Sigmoid colon (tissue), 7 donors: ENCODE data around the gene ALG13. TPM values are rescaled to one million over a fixed set of nuclear protein-coding genes. Genes with fewer than 3 reads are reported as not detected.

Experiments
- DNase-seq: peaks from one replicate; pipeline ENCODE4 v3.0.0-alpha.2; 2019
- H3K27ac ChIP-seq, 4 donors: fragments of 200-600 bp; sonication (generic); one replicate each; pipeline ENCODE4 v1.5.1; 2016 to 2019; ENCODE audit warnings: mild to moderate bottlenecking in 1 of 4
- H3K27me3 ChIP-seq, 3 donors: fragments of 200-600 bp; sonication (generic); one replicate each; pipeline ENCODE4 v1.5.1; 2019; ENCODE audit warnings: mild to moderate bottlenecking in 1 of 3
- H3K36me3 ChIP-seq, 4 donors: fragments of 200-600 bp; sonication (generic); one replicate each; pipeline ENCODE4 v1.5.1; 2016 to 2019
- H3K4me1 ChIP-seq, 4 donors: fragments of 200-600 bp; sonication (generic); one replicate each; pipeline ENCODE4 v1.5.1; 2017 to 2019
- H3K4me3 ChIP-seq, 4 donors: fragments of 200-600 bp; sonication (generic); one replicate each; pipeline ENCODE4 v1.5.1; 2017 to 2019; ENCODE audit warnings: mild to moderate bottlenecking in 2 of 4, moderate library complexity in 1 of 4
- H3K9me3 ChIP-seq, 4 donors: fragments of 200-600 bp in 3 of 4; sonication (generic) in 3 of 4; one replicate each; pipeline versions ENCODE4 v1.5.1 to v1.6.1; 2013 to 2019
- EP300 ChIP-seq, 4 donors: sonication (generic); formaldehyde crosslinking; IDR thresholded peaks; one replicate each; pipeline ENCODE4 v1.6.1; 2017; ENCODE audit warnings: antibody characterized with exemption in 4 of 4
- POLR2A ChIP-seq, 2 donors: fragments of 450-650 bp; IDR thresholded peaks; one replicate each; pipeline ENCODE4 v1.6.1; 2016; ENCODE audit warnings: antibody characterized with exemption in 2 of 2, mild to moderate bottlenecking in 2 of 2, moderate library complexity in 2 of 2
- POLR2AphosphoS5 ChIP-seq, 4 donors: sonication (generic); formaldehyde crosslinking; IDR thresholded peaks; one replicate each; pipeline ENCODE4 v1.6.1; 2017; ENCODE audit warnings: antibody characterized with exemption in 4 of 4
- WGBS, 2 donors: extraction: QIAGEN DNeasy Blood & Tissue Kit; methylation state at CpG; one replicate each; pipeline ENCODE4 v1.1.7; 2013; 5-methylcytosine and 5-hydroxymethylcytosine counted together
- intact Hi-C: fragments of 100-400 bp; cut with DNase I; formaldehyde crosslinking; loops from one replicate; pipeline ENCODE4 v1.15.1; 2023
- polyA plus RNA-seq, 3 donors: library from polyadenylated mRNA; stranded (reverse); fragments of 200-250 nt; gene quantifications; one replicate each; pipeline ENCODE4 v1.2.3, GENCODE V29; 2013
- total RNA-seq, 4 donors: library from RNA; depleted of rRNA; stranded (reverse); fragments of >200 nt; gene quantifications; one replicate each; pipeline ENCODE4 v1.1.0, GENCODE V29; 2016
- TF ChIP-seq, protein P1 (sequence below), 4 experiments: fragments of 450-650 bp in 3 of 4; fragments of 200-600 bp in 1 of 4; IDR thresholded peaks; one replicate each; pipeline ENCODE4 v1.5.1; 2016 to 2019; ENCODE audit warnings: antibody characterized with exemption in 4 of 4, mild to moderate bottlenecking in 3 of 4, moderate library complexity in 2 of 4
- donor health status: healthy with polysubstance abuse.
- donor health status: Bipolar disorder and iron deficiency.
- donor health status: healthy.

ALG13 gene
- total and polyA plus RNA-seq, 7 donors = 24.2 to 80.9 (median 46.4) TPM

DNA sequence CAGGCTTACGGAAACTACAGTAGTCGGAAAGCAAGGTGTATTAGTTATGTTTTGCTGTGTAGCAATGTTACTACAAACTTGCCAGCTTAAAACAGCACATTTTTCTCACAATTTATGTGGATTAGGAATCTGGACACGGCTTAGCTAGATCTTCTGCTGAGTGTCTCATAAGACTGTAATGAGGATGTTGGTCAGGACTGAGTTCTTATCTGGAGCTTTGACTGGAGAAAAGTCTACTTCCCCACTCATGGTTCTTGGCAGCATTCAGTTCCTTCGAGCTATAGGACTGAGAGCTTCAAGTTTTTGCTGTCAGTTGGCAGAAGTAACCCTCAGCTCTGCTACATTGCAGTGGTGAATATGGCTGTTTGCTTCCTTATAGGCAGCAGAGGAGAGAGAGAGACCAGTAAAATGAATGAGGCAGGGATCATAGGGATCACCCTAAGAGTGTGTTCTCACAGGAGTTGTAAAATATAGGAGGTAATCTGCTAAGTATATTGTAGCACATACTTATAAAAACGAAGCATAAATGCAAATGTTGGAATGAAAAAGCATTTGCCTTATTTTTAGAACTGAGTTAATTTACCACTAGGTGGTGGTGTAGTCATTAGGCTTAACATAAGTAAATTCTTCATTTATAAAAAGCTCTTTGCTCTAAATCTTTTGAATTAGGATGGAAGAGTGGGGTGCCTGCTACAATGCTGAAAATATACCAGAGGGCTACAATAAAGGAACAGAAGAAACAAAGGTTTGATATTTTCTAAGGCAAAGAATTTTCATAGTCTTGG is 38.6 kb downstream of the ALG13 start:
- H3K27ac ChIP-seq = no peak overlapping the region

GRCh38 chrX:111728096-111728495 is 47.1 kb downstream of the ALG13 start:
- Histone ChIP-seq H3K27me3 (no peaks in the 10 kb centered on the region), H3K9me3 (no peaks in the 10 kb centered on the region), H3K27ac (no peak overlapping the region), H3K4me1 (no peaks in the 10 kb centered on the region), H3K4me3 (no peak overlapping the region), H3K36me3 (peaks cover 0 to 26% (median 0%) of the 10 kb centered on the region in 4 donors)
- WGBS, 2 donors = 96 to 97% methylated on average over 2 of the region's 2 CpGs
- no peak for DNase-seq
- TF ChIP-seq POLR2A (IDR thresholded peaks at IDR 0.05) (no peak), POLR2AphosphoS5 (IDR thresholded peaks at IDR 0.05) (no peak), EP300 (IDR thresholded peaks at IDR 0.05) (no peak)
- TF ChIP-seq, protein P1, sequence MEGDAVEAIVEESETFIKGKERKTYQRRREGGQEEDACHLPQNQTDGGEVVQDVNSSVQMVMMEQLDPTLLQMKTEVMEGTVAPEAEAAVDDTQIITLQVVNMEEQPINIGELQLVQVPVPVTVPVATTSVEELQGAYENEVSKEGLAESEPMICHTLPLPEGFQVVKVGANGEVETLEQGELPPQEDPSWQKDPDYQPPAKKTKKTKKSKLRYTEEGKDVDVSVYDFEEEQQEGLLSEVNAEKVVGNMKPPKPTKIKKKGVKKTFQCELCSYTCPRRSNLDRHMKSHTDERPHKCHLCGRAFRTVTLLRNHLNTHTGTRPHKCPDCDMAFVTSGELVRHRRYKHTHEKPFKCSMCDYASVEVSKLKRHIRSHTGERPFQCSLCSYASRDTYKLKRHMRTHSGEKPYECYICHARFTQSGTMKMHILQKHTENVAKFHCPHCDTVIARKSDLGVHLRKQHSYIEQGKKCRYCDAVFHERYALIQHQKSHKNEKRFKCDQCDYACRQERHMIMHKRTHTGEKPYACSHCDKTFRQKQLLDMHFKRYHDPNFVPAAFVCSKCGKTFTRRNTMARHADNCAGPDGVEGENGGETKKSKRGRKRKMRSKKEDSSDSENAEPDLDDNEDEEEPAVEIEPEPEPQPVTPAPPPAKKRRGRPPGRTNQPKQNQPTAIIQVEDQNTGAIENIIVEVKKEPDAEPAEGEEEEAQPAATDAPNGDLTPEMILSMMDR (IDR thresholded peaks at IDR 0.05) = no peak
- intact Hi-C loops = no loop called here

More for the DNA sequence above, 38.6 kb downstream of the ALG13 start:
- no peak overlapping the region for H3K4me3 ChIP-seq
- H3K27me3 ChIP-seq = no peaks in the 10 kb centered on the region
- intact Hi-C loops = no loop called here
- peaks cover 0 to 15% (median 0%) of the 10 kb centered on the region in 4 donors for H3K36me3 ChIP-seq
- 68 to 69% methylated on average over 5 of the region's 5 CpGs for WGBS, 2 donors
- no peak for DNase-seq
- no peaks in the 10 kb centered on the region for H3K4me1 ChIP-seq
- no peak for TF ChIP-seq POLR2A (IDR thresholded peaks at IDR 0.05)
- no peak for TF ChIP-seq EP300 (IDR thresholded peaks at IDR 0.05)
- TF ChIP-seq, protein P1 (IDR thresholded peaks at IDR 0.05) = no peak
- TF ChIP-seq POLR2AphosphoS5 (IDR thresholded peaks at IDR 0.05) = no peak
- no peaks in the 10 kb centered on the region for H3K9me3 ChIP-seq

DNA sequence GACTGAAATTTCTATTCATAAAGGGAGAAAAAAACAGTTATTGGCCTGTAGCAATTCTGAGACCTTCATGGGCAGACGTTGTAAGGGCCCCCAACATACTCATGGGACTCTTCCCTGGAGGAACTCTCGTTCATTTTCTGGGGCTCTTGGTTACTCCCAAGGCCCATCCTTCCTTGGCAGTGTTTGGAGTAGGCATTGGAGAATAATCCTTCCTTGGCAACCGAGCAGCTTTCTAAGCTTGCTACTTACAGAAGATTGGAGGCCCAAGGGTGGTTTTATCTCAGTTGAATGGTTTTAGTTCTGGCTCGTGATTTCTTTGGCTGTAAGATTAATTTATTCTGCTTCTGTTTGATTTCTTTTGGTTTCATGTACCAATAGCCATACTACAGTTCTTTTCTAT is 50.4 kb downstream of the ALG13 start:
- intact Hi-C loops = no loop called here
- TF ChIP-seq POLR2AphosphoS5 (IDR thresholded peaks at IDR 0.05) = no peak
- Histone ChIP-seq H3K27ac (no peak overlapping the region), H3K4me3 (no peak overlapping the region), H3K9me3 (no peaks in the 10 kb centered on the region), H3K27me3 (no peaks in the 10 kb centered on the region), H3K36me3 (peaks cover 0 to 31% (median 0%) of the 10 kb centered on the region in 4 donors), H3K4me1 (no peaks in the 10 kb centered on the region)
- 86 to 88% methylated on average over 4 of the region's 4 CpGs for WGBS, 2 donors
- DNase-seq = no peak

DNA sequence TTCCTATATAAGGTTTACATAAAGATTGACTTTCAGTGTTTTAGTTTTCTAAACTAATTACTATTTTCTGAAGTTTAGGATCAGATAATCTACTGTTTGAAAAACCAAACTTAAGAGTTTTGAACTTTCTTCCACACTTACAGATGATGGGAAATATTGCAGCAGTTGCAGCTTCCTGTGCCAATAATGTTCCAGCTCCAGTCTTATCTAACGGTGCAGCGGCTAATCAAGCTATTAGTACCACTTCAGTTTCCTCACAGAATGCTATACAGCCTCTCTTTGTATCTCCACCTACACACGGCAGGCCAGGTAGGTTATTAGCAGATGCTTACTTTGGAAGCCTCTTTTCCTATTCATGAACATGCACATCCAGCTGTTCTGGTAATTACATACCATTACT is 55.6 kb downstream of the ALG13 start:
- peaks cover 0 to 51% (median 0%) of the 10 kb centered on the region in 4 donors for H3K36me3 ChIP-seq
- H3K9me3 ChIP-seq = no peaks in the 10 kb centered on the region
- no peak overlapping the region for H3K4me3 ChIP-seq
- 90 to 92% methylated on average over 3 of the region's 3 CpGs for WGBS, 2 donors
- H3K4me1 ChIP-seq = no peaks in the 10 kb centered on the region
- DNase-seq = no peak
- H3K27ac ChIP-seq = no peak overlapping the region
- H3K27me3 ChIP-seq = no peaks in the 10 kb centered on the region
- intact Hi-C loops = no loop called here
- TF ChIP-seq POLR2A (IDR thresholded peaks at IDR 0.05) (no peak), POLR2AphosphoS5 (IDR thresholded peaks at IDR 0.05) (no peak), EP300 (IDR thresholded peaks at IDR 0.05) (no peak)
- TF ChIP-seq, protein P1 (IDR thresholded peaks at IDR 0.05) = no peak

DNA sequence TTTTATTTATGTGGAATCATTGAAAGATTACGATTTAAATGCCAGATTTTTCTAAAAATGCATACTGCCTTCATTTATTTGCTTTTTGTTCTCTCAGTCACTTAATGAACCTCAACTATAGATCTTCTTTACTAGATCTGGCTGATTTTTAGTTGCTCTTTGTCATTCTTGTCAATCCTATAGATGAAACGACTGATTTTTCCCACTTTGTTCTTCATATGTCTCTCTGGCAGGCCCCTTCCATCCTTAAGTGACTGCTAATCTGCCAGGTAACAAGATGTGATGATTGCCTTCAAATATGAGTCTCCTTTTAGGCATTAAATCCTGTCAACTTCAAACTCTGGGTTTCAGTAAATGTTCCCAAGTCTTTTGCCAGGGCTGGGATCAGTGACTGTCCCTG is 61.0 kb downstream of the ALG13 start:
- intact Hi-C loops = no loop called here
- Histone ChIP-seq H3K27me3 (no peaks in the 10 kb centered on the region), H3K4me3 (no peak overlapping the region), H3K36me3 (peaks cover 0 to 22% (median 0%) of the 10 kb centered on the region in 4 donors), H3K27ac (no peak overlapping the region), H3K9me3 (no peaks in the 10 kb centered on the region), H3K4me1 (no peaks in the 10 kb centered on the region)
- TF ChIP-seq POLR2A (IDR thresholded peaks at IDR 0.05) (no peak), EP300 (IDR thresholded peaks at IDR 0.05) (no peak), POLR2AphosphoS5 (IDR thresholded peaks at IDR 0.05) (no peak)
- TF ChIP-seq, protein P1 (IDR thresholded peaks at IDR 0.05) = no peak
- no peak for DNase-seq
- 85 to 91% methylated on average over 2 of the region's 2 CpGs for WGBS, 2 donors
